ENCODE results near the gene PPY.

DNA sequence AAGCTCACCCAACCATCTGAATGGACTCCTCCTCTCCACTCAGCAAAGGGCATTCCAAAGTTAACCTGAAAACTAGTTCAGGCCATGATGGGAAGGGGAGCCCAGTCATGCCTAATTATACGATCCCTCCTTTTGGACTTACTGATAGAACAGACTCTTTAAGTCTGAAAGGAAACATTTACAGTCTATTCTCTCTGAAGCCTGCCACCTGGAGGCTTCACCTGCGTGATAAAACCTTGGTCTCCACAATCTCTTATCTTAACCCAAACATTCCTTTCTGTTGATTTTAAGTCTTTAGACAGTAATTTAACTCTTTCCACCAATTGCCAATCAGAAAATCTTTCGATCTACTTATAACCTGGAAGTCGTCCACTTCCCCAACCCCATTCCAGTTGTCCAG is 25.9 kb downstream of the PPY start:
- TF ChIP-seq POLR2A (IDR thresholded peaks at IDR 0.05), result no peak
- TF ChIP-seq, protein P1, sequence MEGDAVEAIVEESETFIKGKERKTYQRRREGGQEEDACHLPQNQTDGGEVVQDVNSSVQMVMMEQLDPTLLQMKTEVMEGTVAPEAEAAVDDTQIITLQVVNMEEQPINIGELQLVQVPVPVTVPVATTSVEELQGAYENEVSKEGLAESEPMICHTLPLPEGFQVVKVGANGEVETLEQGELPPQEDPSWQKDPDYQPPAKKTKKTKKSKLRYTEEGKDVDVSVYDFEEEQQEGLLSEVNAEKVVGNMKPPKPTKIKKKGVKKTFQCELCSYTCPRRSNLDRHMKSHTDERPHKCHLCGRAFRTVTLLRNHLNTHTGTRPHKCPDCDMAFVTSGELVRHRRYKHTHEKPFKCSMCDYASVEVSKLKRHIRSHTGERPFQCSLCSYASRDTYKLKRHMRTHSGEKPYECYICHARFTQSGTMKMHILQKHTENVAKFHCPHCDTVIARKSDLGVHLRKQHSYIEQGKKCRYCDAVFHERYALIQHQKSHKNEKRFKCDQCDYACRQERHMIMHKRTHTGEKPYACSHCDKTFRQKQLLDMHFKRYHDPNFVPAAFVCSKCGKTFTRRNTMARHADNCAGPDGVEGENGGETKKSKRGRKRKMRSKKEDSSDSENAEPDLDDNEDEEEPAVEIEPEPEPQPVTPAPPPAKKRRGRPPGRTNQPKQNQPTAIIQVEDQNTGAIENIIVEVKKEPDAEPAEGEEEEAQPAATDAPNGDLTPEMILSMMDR (IDR thresholded peaks at IDR 0.05), result no peak
